ENCODE results near the gene WDR37.

Gene WDR37

GRCh38 chr10:1141261-1141660 is 85.1 kb downstream of the WDR37 start:
- H3K4me3 ChIP-seq (ENCODE audit: low read depth, low read length), result no peak overlapping the region
- no peak for DNase-seq (ENCODE audit: low read depth)

- DNase-seq (ENCODE audit: low read depth), result no peak
- no peak overlapping the region for H3K4me3 ChIP-seq (ENCODE audit: low read depth, low read length)
These were observed 85.5 kb downstream of the WDR37 start for GRCh38 chr10:1141701-1142100.

GRCh38 chr10:1142596-1142995 is 86.4 kb downstream of the WDR37 start:
- H3K4me3 ChIP-seq (ENCODE audit: low read depth, low read length), result no peak overlapping the region

GRCh38 chr10:1147810-1148209 is 91.6 kb downstream of the WDR37 start:
- DNase-seq (ENCODE audit: low read depth), result no peak
- no peak overlapping the region for H3K4me3 ChIP-seq (ENCODE audit: low read depth, low read length)

More at GRCh38 chr10:1142596-1142995, 86.4 kb downstream of the WDR37 start:
- DNase-seq (ENCODE audit: low read depth), result no peak

GRCh38 chr10:1148855-1149605 is 92.8 kb downstream of the WDR37 start:
- H3K4me3 ChIP-seq (ENCODE audit: low read depth, low read length), result no peak overlapping the region
- no peak for DNase-seq (ENCODE audit: low read depth)

- no peak overlapping the region for H3K4me3 ChIP-seq (ENCODE audit: low read depth, low read length)
- DNase-seq (ENCODE audit: low read depth), result no peak
These were observed 93.8 kb downstream of the WDR37 start for GRCh38 chr10:1149793-1150637.

- DNase-seq (ENCODE audit: low read depth), result no peak
These were observed 94.4 kb downstream of the WDR37 start for GRCh38 chr10:1150638-1150955.

GRCh38 chr10:1151076-1152033 is 95.2 kb downstream of the WDR37 start:
- H3K4me3 ChIP-seq (ENCODE audit: low read depth, low read length), result no peak overlapping the region
- no peak for DNase-seq (ENCODE audit: low read depth)

More at GRCh38 chr10:1150638-1150955, 94.4 kb downstream of the WDR37 start:
- H3K4me3 ChIP-seq (ENCODE audit: low read depth, low read length), result no peak overlapping the region

- DNase-seq (ENCODE audit: low read depth), result no peak
- H3K4me3 ChIP-seq (ENCODE audit: low read depth, low read length), result no peak overlapping the region
These were observed 96.4 kb downstream of the WDR37 start for GRCh38 chr10:1152386-1153250.

- no peak for DNase-seq (ENCODE audit: low read depth)
- H3K4me3 ChIP-seq (ENCODE audit: low read depth, low read length), result no peak overlapping the region
These were observed 97.1 kb downstream of the WDR37 start for GRCh38 chr10:1153251-1153763.

- DNase-seq (ENCODE audit: low read depth), result no peak
- no peak overlapping the region for H3K4me3 ChIP-seq (ENCODE audit: low read depth, low read length)
These were observed 97.7 kb downstream of the WDR37 start for GRCh38 chr10:1153805-1154351.

- no peak overlapping the region for H3K4me3 ChIP-seq (ENCODE audit: low read depth, low read length)
- DNase-seq (ENCODE audit: low read depth), result no peak
These were observed 98.5 kb downstream of the WDR37 start for GRCh38 chr10:1154531-1155295.

GRCh38 chr10:1155791-1156615 is 99.8 kb downstream of the WDR37 start:
- H3K4me3 ChIP-seq (ENCODE audit: low read depth, low read length), result no peak overlapping the region
- DNase-seq (ENCODE audit: low read depth), result no peak

- no peak for DNase-seq (ENCODE audit: low read depth)
These were observed 100.4 kb downstream of the WDR37 start for GRCh38 chr10:1156616-1156886.

GRCh38 chr10:1156921-1157614 is 100.9 kb downstream of the WDR37 start:
- H3K4me3 ChIP-seq (ENCODE audit: low read depth, low read length), result no peak overlapping the region
- no peak for DNase-seq (ENCODE audit: low read depth)

More at GRCh38 chr10:1156616-1156886, 100.4 kb downstream of the WDR37 start:
- H3K4me3 ChIP-seq (ENCODE audit: low read depth, low read length), result no peak overlapping the region

GRCh38 chr10:1157615-1157933 is 101.4 kb downstream of the WDR37 start:
- DNase-seq (ENCODE audit: low read depth), result no peak
- no peak overlapping the region for H3K4me3 ChIP-seq (ENCODE audit: low read depth, low read length)

GRCh38 chr10:1158066-1158465 is 101.9 kb downstream of the WDR37 start:
- no peak overlapping the region for H3K4me3 ChIP-seq (ENCODE audit: low read depth, low read length)
- DNase-seq (ENCODE audit: low read depth), result no peak
